OCI-LY7 (cell line): Measurements from ENCODE around the gene PLCB1. TPM values are rescaled to one million over a fixed set of nuclear protein-coding genes. Genes with fewer than 3 reads are reported as not detected.
"Not testable (repeated sequence)": the region's sequence is repeated elsewhere in the genome, so short reads cannot be mapped to it uniquely, and the experiment has no call there.

Experiments
- BruUV-seq: library from RNA; stranded (reverse); fragments of 400-500 nt; replicated peaks from 2 replicates; lab custom pipeline; 2021; lab: Mats Ljungman, UMichigan
- CTCF ChIA-PET: fragments of 300-600 bp; sonication (Branson Sonifier 250); formaldehyde crosslinking; loops from one replicate; lab custom pipeline; 2022; ENCODE audit warnings: antibody characterized with exemption; ENCODE audit not compliant: unreplicated experiment; lab: Charles Lee
- POLR2A ChIA-PET: fragments of 300-600 bp; sonication (Branson Sonifier 250); formaldehyde crosslinking; loops from one replicate; lab custom pipeline; 2022; ENCODE audit warnings: antibody characterized with exemption; lab: Charles Lee
- DNase-seq: peaks from one replicate; pipeline ENCODE4 v3.0.0-alpha.2; 2015; ENCODE audit warnings: low spot score
- H2AFZ ChIP-seq: fragments of 200-600 bp; sonication (generic), shearing (Covaris generic); 2 replicates; pipeline ENCODE4 v1.6.1; 2014; ENCODE audit warnings: mild to moderate bottlenecking, antibody characterized with exemption, low read length, moderate library complexity
- H3K27ac ChIP-seq: fragments of 200-600 bp; sonication (generic); 2 replicates; pipeline ENCODE4 v1.5.1; 2014; ENCODE audit warnings: mixed run types, low read depth, mild to moderate bottlenecking, moderate library complexity, low read length, inconsistent platforms; ENCODE audit not compliant: poor library complexity, severe bottlenecking
- H3K36me3 ChIP-seq: fragments of 200-600 bp; sonication (generic); 2 replicates; pipeline ENCODE4 v1.6.1; 2014; ENCODE audit warnings: mild to moderate bottlenecking, antibody characterized with exemption, low read length, moderate library complexity, mixed read lengths; ENCODE audit not compliant: insufficient read depth
- H3K4me1 ChIP-seq: fragments of 200-600 bp; sonication (generic); 2 replicates; pipeline ENCODE4 v1.5.1; 2014; ENCODE audit warnings: mild to moderate bottlenecking, low read length; ENCODE audit not compliant: insufficient read depth, poor library complexity, severe bottlenecking
- H3K4me2 ChIP-seq: fragments of 200-600 bp; sonication (generic); 2 replicates; pipeline ENCODE4 v1.6.1; 2014; ENCODE audit warnings: mild to moderate bottlenecking, low read length
- H3K4me3 ChIP-seq: fragments of 200-600 bp; sonication (generic); 2 replicates; pipeline ENCODE4 v1.5.1; 2014; ENCODE audit warnings: mild to moderate bottlenecking, low read depth, low read length; ENCODE audit not compliant: poor library complexity, severe bottlenecking
- H3K79me2 ChIP-seq: fragments of 200-600 bp; sonication (generic); 2 replicates; pipeline ENCODE4 v1.6.1; 2016; ENCODE audit warnings: low read depth, mild to moderate bottlenecking, low read length, moderate library complexity, mixed read lengths; ENCODE audit not compliant: insufficient read depth
- H3K9me2 ChIP-seq: fragments of 200-600 bp; sonication (generic); 2 replicates; pipeline ENCODE4 v1.6.1; 2016; ENCODE audit warnings: mild to moderate bottlenecking, low read length, mixed read lengths; ENCODE audit not compliant: insufficient read depth
- H3K9me3 ChIP-seq: fragments of 200-600 bp; sonication (generic); 2 replicates; pipeline ENCODE4 v1.6.1; 2014; ENCODE audit warnings: mild to moderate bottlenecking, mixed run types, low read length, mixed read lengths
- H4K20me1 ChIP-seq: fragments of 200-600 bp; sonication (generic); 2 replicates; pipeline ENCODE4 v1.6.1; 2014; ENCODE audit warnings: mild to moderate bottlenecking, antibody characterized with exemption, low read length, moderate library complexity, mixed read lengths; ENCODE audit not compliant: insufficient read depth
- CTCF ChIP-seq: fragments of 200-600 bp; sonication (generic); conservative IDR thresholded peaks from 2 replicates; pipeline ENCODE4 v1.5.1; 2014; ENCODE audit warnings: mild to moderate bottlenecking, antibody characterized with exemption, low read length, moderate library complexity, mixed read lengths
- EZH2phosphoT487 ChIP-seq: fragments of 200-600 bp; sonication (generic); IDR thresholded peaks from 2 replicates; pipeline ENCODE4 v1.6.1; 2018; ENCODE audit warnings: low read depth, borderline replicate concordance, mild to moderate bottlenecking, mixed run types, antibody characterized with exemption, low read length, moderate library complexity, mixed read lengths
- intact Hi-C: fragments of 100-400 bp; cut with micrococcal nuclease; formaldehyde crosslinking; loops from one replicate; pipeline ENCODE4 v1.10.0; 2022; ENCODE audit not compliant: unreplicated experiment
- total RNA-seq, 2 experiments: library from RNA; depleted of rRNA in 1 of 2; stranded (reverse); fragments of >200 nt in 1 of 2; shearing (Covaris generic) in 1 of 2; gene quantifications; 2 replicates each; pipeline ENCODE4 v1.2.3, GENCODE V29; 2014 to 2022

Gene PLCB1
- total RNA-seq, 2 experiments from 2014 or later, result 14.6 to 30.5 TPM

- Histone ChIP-seq H3K9me2 (no peaks in the 10 kb centered on the region), H2AFZ (no peak overlapping the region), H4K20me1 (no peaks in the 10 kb centered on the region), H3K9me3 (no peaks in the 10 kb centered on the region), H3K4me2 (no peak overlapping the region), H3K27ac (no peak overlapping the region), H3K36me3 (no peaks in the 10 kb centered on the region), H3K4me3 (no peak overlapping the region), H3K79me2 (no peaks in the 10 kb centered on the region), H3K4me1 (no peaks in the 10 kb centered on the region)
- no peak for DNase-seq
- ChIA-PET CTCF (no interaction called here), POLR2A (interaction anchor here (0.5 kb wide), 1 partner anchor 1062 kb away, joined by 3 read pairs; no protein-coding TSS in a partner anchor)
- TF ChIP-seq EZH2phosphoT487 (no peak), CTCF (no peak)
- intact Hi-C loops, result no loop called here
- no TSS peak for BruUV-seq
These were observed 36.2 kb upstream of the PLCB1 start for GRCh38 chr20:8095648-8096572.

GRCh38 chr20:8097307-8097706 lies 34.8 kb upstream of the PLCB1 start:
- no peak overlapping the region for H2AFZ ChIP-seq
- H4K20me1 ChIP-seq, result no peaks in the 10 kb centered on the region
- no peak for DNase-seq
- H3K9me2 ChIP-seq, result no peaks in the 10 kb centered on the region
- H3K4me3 ChIP-seq, result no peak overlapping the region
- BruUV-seq, result no TSS peak
- H3K36me3 ChIP-seq, result no peaks in the 10 kb centered on the region
- H3K27ac ChIP-seq, result no peak overlapping the region
- H3K9me3 ChIP-seq, result no peaks in the 10 kb centered on the region
- TF ChIP-seq EZH2phosphoT487 (no peak), CTCF (no peak)
- ChIA-PET POLR2A (no interaction called here), CTCF (no interaction called here)
- H3K79me2 ChIP-seq, result no peaks in the 10 kb centered on the region
- intact Hi-C loops, result no loop called here
- H3K4me2 ChIP-seq, result no peak overlapping the region
- H3K4me1 ChIP-seq, result no peaks in the 10 kb centered on the region

GRCh38 chr20:8104252-8104651 lies 27.8 kb upstream of the PLCB1 start:
- DNase-seq, result no peak
- H3K4me1 ChIP-seq, result no peaks in the 10 kb centered on the region
- no TSS peak for BruUV-seq
- ChIA-PET POLR2A (no interaction called here), CTCF (no interaction called here)
- no peaks in the 10 kb centered on the region for H3K9me3 ChIP-seq
- no peak overlapping the region for H3K27ac ChIP-seq
- no peak overlapping the region for H3K4me2 ChIP-seq
- no peak overlapping the region for H3K4me3 ChIP-seq
- no peak overlapping the region for H2AFZ ChIP-seq
- H4K20me1 ChIP-seq, result no peaks in the 10 kb centered on the region
- H3K9me2 ChIP-seq, result no peaks in the 10 kb centered on the region
- no peaks in the 10 kb centered on the region for H3K36me3 ChIP-seq
- intact Hi-C loops, result no loop called here
- TF ChIP-seq CTCF (no peak), EZH2phosphoT487 (no peak)
- no peaks in the 10 kb centered on the region for H3K79me2 ChIP-seq

GRCh38 chr20:8114612-8115011 lies 17.5 kb upstream of the PLCB1 start:
- intact Hi-C loops, BruUV-seq: not testable (repeated sequence)

More at GRCh38 chr20:8114612-8115011, 17.5 kb upstream of the PLCB1 start:
- H2AFZ ChIP-seq, H3K36me3 ChIP-seq, H3K27ac ChIP-seq, H3K4me3 ChIP-seq, H4K20me1 ChIP-seq, CTCF ChIA-PET, DNase-seq, H3K4me1 ChIP-seq, H3K9me2 ChIP-seq, H3K9me3 ChIP-seq, H3K79me2 ChIP-seq, POLR2A ChIA-PET, H3K4me2 ChIP-seq: not testable (repeated sequence)
